Heart right ventricle (tissue), 16 donors: Measurements from ENCODE around the gene KLK2. TPM values are rescaled to one million over a fixed set of nuclear protein-coding genes. Genes with fewer than 3 reads are reported as not detected.

ENCODE experiments used
- ATAC-seq, 8 donors: fragments of 200-7000 bp; cut with Tn5 transposase; one replicate each; pipeline ENCODE4 v1.9.1; 2020; ENCODE audit warnings: mild to moderate bottlenecking in 8 of 8, moderate library complexity in 8 of 8, moderate number of reproducible peaks in 1 of 8
- DNase-seq, 2 donors: peaks; one replicate each; pipeline ENCODE4 v3.0.0-alpha.2; 2020
- H3K27ac ChIP-seq, 10 donors: fragments of 200-600 bp; sonication (generic) in 2 of 10; one replicate each; pipeline versions ENCODE4 v1.5.0 to v1.8.0; 2020 to 2022; ENCODE audit warnings: mild to moderate bottlenecking in 3 of 10
- H3K27me3 ChIP-seq, 7 donors: fragments of 200-600 bp; one replicate each; pipeline ENCODE4 v1.8.0; 2021 to 2022; ENCODE audit warnings: mild to moderate bottlenecking in 2 of 7
- H3K36me3 ChIP-seq, 9 donors: fragments of 200-600 bp; sonication (generic) in 1 of 9; one replicate each; pipeline versions ENCODE4 v1.5.0 to v1.8.0; 2020 to 2022; ENCODE audit warnings: mild to moderate bottlenecking in 2 of 9
- H3K4me1 ChIP-seq, 9 donors: fragments of 200-600 bp; sonication (generic) in 1 of 9; one replicate each; pipeline versions ENCODE4 v1.5.0 to v1.8.0; 2020 to 2022; ENCODE audit warnings: mild to moderate bottlenecking in 4 of 9
- H3K4me3 ChIP-seq, 10 donors: fragments of 200-600 bp; sonication (generic) in 2 of 10; one replicate each; pipeline versions ENCODE4 v1.5.0 to v1.8.0; 2020 to 2022; ENCODE audit warnings: mild to moderate bottlenecking in 7 of 10, moderate library complexity in 2 of 10
- H3K9me3 ChIP-seq, 11 donors: fragments of 200-600 bp in 10 of 11; sonication (generic) in 2 of 11; one replicate each; pipeline versions ENCODE4 v1.5.0 to v1.8.0; 2013 to 2022; ENCODE audit warnings: mild to moderate bottlenecking in 2 of 11, control low read depth in 1 of 11, moderate library complexity in 1 of 11
- WGBS, 2 donors: extraction: QIAGEN DNeasy Blood & Tissue Kit; methylation state at CpG; one replicate each; pipeline ENCODE4 v1.1.7; 2013; ENCODE audit warnings: inconsistent platforms in 1 of 2; 5-methylcytosine and 5-hydroxymethylcytosine counted together
- intact Hi-C, 10 donors: fragments of 100-400 bp; cut with DNase I; formaldehyde crosslinking; loops; one replicate each; pipeline versions ENCODE4 v1.11.1 to v1.14.2; 2022
- polyA plus RNA-seq, 2 donors: library from polyadenylated mRNA; stranded (reverse); fragments of 200-250 nt; gene quantifications; one replicate each; pipeline ENCODE4 v1.2.3, GENCODE V29; 2013
- total RNA-seq, 10 donors: library from RNA; stranded (reverse); fragmentation: NEBNext Ultra II Directional in 3 of 10; extraction: Animal tissue kit (Norgen Biotek cat#: 25700) in 3 of 10; gene quantifications; one replicate each; pipeline versions ENCODE4 v1.2.1 to v1.2.4, GENCODE V29; 2021 to 2023
- TF ChIP-seq, protein P1 (sequence below), 9 donors: fragments of 200-600 bp; sonication (generic) in 2 of 9; IDR thresholded peaks; one replicate each; pipeline versions ENCODE4 v1.5.0 to v1.8.0; 2021 to 2022; ENCODE audit warnings: antibody characterized with exemption in 9 of 9, mild to moderate bottlenecking in 5 of 9, moderate library complexity in 1 of 9
- donor health status: Arrhythmogenic right ventricular cardiomyopathy.
- donor health status: ischemic (EF 13 %, LVEDD 7.1; RV severe dilation, severe dysfunction).
- donor health status: healthy with polysubstance abuse.
- donor health status: DM: no; HTN: yes; CAD: no.
- donor health status: DM: no; HTN: no; CAD: no.
- donor health status: ischemic (EF 25% LVEDD 6.9; RV normal size, moderate dysfunction).
- donor health status: ischemic (EF 25% LVEDD 5.7; RV mildly dilated, moderate dysfunction).
- donor health status: healthy.
- donor health status: DM: yes; HTN: yes; CAD: no.
- donor health status: Ischemic cardiomyopathy.
- donor health status: ischemic (EF 35%, LVEDD 5.7; RV mildly dilated, moderate dysfunction).
- donor health status: nonischemic (EF 11% LVEDD 7.7; RV severe dilation, severe dysfunction).
- donor health status: DM: yes; HTN: yes; CAD: no.
- donor health status: PGD.
- donor health status: ischemic (EF 29% LVEDD 5.4; RV normal size, mild dysfunction).
- donor health status: nonischemic (EF 23%, LVEDD 6.1; RV moderate dilation, normal function).

The KLK2 gene
- total and polyA plus RNA-seq, 12 donors: not detected

DNA sequence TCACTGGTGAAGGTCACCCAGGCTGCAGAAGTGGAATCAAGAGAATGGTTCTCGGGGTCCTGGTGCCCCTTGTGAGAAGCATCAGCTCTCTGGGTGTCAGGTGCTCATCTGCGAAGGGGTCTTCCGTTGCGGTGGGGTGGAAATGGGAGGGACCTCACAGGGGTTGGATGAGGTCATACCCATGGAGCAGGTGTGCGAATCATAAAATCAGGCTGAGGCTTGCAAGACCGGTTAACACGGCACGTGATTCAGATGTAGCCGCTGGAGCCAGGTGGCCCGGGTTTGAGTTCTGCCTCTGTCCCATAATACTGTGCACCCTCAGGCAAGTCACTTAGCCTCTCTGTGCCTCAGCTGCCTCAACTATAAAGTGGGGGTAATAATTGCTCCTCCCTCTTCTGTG lies 35.9 kb upstream of the KLK2 start:
- TF ChIP-seq, protein P1, sequence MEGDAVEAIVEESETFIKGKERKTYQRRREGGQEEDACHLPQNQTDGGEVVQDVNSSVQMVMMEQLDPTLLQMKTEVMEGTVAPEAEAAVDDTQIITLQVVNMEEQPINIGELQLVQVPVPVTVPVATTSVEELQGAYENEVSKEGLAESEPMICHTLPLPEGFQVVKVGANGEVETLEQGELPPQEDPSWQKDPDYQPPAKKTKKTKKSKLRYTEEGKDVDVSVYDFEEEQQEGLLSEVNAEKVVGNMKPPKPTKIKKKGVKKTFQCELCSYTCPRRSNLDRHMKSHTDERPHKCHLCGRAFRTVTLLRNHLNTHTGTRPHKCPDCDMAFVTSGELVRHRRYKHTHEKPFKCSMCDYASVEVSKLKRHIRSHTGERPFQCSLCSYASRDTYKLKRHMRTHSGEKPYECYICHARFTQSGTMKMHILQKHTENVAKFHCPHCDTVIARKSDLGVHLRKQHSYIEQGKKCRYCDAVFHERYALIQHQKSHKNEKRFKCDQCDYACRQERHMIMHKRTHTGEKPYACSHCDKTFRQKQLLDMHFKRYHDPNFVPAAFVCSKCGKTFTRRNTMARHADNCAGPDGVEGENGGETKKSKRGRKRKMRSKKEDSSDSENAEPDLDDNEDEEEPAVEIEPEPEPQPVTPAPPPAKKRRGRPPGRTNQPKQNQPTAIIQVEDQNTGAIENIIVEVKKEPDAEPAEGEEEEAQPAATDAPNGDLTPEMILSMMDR (IDR thresholded peaks at IDR 0.05): no peak
- peaks cover 0 to 14% (median 0%) of the 10 kb centered on the region in 11 donors for H3K9me3 ChIP-seq
- H3K4me1 ChIP-seq: peaks cover 0 to 13% (median 6%) of the 10 kb centered on the region in 9 donors
- DNase-seq (no peak), ATAC-seq (no peak)
- WGBS, 2 donors: 79 to 90% methylated on average over 10 of the region's 10 CpGs
- intact Hi-C loops: no loop called here
- no peak overlapping the region for H3K27ac ChIP-seq
- H3K36me3 ChIP-seq: no peaks in the 10 kb centered on the region
- peaks cover 0 to 52% (median 41%) of the 10 kb centered on the region in 7 donors for H3K27me3 ChIP-seq
- H3K4me3 ChIP-seq: no peak overlapping the region

GRCh38 chr19:50838239-50838638 lies 35.0 kb upstream of the KLK2 start:
- intact Hi-C loops: no loop called here
- Histone ChIP-seq H3K4me1 (peaks cover 0 to 13% (median 6%) of the 10 kb centered on the region in 9 donors), H3K27me3 (peaks cover 0 to 44% (median 35%) of the 10 kb centered on the region in 7 donors), H3K36me3 (no peaks in the 10 kb centered on the region), H3K9me3 (peaks cover 0 to 22% (median 0%) of the 10 kb centered on the region in 11 donors), H3K27ac (no peak overlapping the region), H3K4me3 (no peak overlapping the region)
- ATAC-seq (no peak), DNase-seq (no peak)
- TF ChIP-seq, protein P1 (IDR thresholded peaks at IDR 0.05): no peak
- WGBS, 2 donors: 18 to 19% methylated on average over 6 of the region's 6 CpGs

DNA sequence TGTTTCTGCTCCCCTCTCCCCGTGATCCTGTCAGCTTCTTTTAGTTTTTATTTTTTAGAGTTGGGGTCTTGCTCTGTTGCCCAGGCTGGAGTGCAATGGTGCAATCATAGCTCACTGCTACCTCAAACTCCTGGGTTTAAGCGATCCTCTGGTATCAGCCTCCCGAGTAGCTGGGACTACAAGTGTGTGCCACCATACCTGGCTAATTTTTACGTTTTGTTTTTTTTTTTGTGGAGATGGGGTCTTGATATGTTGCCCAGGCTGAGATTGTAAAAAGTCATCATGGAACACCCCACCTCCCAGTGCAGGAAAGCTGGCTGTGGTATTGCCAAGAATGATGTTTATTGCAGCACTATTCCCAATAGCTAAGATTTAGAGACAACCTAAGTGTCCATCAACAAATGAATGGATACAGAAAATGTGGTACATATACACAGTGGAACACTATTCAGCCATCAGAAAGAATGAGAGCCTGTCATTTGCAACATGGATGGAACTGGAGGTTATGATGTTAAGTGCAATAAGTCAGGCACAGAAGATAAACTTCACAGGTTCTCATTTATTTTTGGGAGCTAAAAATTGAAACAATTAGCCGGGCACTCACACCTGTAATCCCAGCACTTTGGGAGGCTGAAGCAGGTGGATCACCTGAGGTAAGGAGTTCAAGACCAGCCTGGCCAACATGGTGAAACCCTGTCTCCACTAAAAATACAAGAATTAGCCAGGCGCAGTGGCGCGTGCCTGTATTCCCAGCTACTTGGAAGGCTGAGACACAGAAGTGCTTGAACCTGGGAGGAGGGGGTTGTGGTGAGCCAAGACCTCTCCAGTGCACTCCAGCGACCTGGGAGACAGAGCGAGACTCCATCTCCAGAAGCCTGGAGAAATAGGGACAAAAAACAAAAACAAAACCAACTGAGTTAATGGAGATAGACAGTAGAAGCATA lies 33.3 kb upstream of the KLK2 start:
- Histone ChIP-seq H3K9me3 (peaks cover 0 to 37% (median 0%) of the 10 kb centered on the region in 11 donors), H3K4me1 (peaks cover 0 to 13% (median 6%) of the 10 kb centered on the region in 9 donors), H3K27me3 (peaks cover 0 to 27% (median 19%) of the 10 kb centered on the region in 7 donors), H3K36me3 (no peaks in the 10 kb centered on the region), H3K27ac (no peak overlapping the region), H3K4me3 (no peak overlapping the region)
- no peak for DNase-seq
- ATAC-seq: no peak
- TF ChIP-seq, protein P1 (IDR thresholded peaks at IDR 0.05): no peak
- WGBS, 2 donors: 70 to 79% methylated on average over 10 of the region's 10 CpGs
- intact Hi-C loops: no loop called here

DNA sequence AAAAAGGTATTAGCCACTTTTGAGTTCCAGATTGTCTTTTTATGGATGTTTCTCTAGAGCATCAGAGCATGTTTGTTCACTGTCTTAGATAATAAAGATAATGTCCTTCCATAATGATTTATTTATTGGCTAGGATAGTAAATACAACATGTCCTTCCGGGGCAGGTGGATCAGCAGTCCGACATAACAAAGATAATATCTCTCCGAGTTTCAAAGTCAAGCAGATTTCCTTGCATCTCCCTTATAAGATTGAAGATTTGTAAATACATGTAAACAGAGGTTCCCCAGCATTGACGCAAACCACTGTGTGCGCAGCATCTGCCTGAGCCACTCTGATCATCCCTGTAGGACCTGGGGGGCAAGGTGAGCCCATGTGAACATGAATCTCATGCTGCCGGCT lies 31.1 kb upstream of the KLK2 start:
- no peak overlapping the region for H3K4me3 ChIP-seq
- no peaks in the 10 kb centered on the region for H3K4me1 ChIP-seq
- no peaks in the 10 kb centered on the region for H3K36me3 ChIP-seq
- H3K27ac ChIP-seq: no peak overlapping the region
- intact Hi-C loops: no loop called here
- 87% methylated on average over 6 of the region's 6 CpGs for WGBS, 2 donors
- peaks cover 0 to 8% (median 5%) of the 10 kb centered on the region in 7 donors for H3K27me3 ChIP-seq
- TF ChIP-seq, protein P1 (IDR thresholded peaks at IDR 0.05): no peak
- DNase-seq: no peak
- H3K9me3 ChIP-seq: peaks cover 0 to 37% (median 0%) of the 10 kb centered on the region in 11 donors
- ATAC-seq: no peak
